Fibroblast of mammary gland (primary cell): ENCODE measurements around the gene MEGF6.

ENCODE experiments used
- DNase-seq: peaks from one replicate; pipeline ENCODE4 v3.0.0-alpha.2; 2010; ENCODE audit warnings: low read depth
- H3K4me3 ChIP-seq: 2 replicates; pipeline ENCODE4 v1.5.1; 2011; ENCODE audit warnings: low read depth, mild to moderate bottlenecking, low read length, moderate library complexity; ENCODE audit not compliant: control insufficient read depth
- CTCF ChIP-seq: conservative IDR thresholded peaks from 2 replicates; pipeline ENCODE4 v1.5.1; 2011; ENCODE audit warnings: low read depth, low read length, inconsistent platforms; ENCODE audit not compliant: control insufficient read depth, insufficient read depth

Gene MEGF6

GRCh38 chr1:3639397-3639911 lies 28.1 kb upstream of the MEGF6 start:
- TF ChIP-seq CTCF, result no peak
- no peak overlapping the region for H3K4me3 ChIP-seq
- no peak for DNase-seq

GRCh38 chr1:3638676-3639075 lies 27.4 kb upstream of the MEGF6 start:
- no peak overlapping the region for H3K4me3 ChIP-seq
- DNase-seq, result no peak
- no peak for TF ChIP-seq CTCF

GRCh38 chr1:3638027-3638426 lies 26.7 kb upstream of the MEGF6 start:
- DNase-seq, result no peak
- H3K4me3 ChIP-seq, result no peak overlapping the region
- TF ChIP-seq CTCF, result no peak

- no peak for DNase-seq
- H3K4me3 ChIP-seq, result no peak overlapping the region
- no peak for TF ChIP-seq CTCF
Measured at GRCh38 chr1:3636531-3636930, 25.2 kb upstream of the MEGF6 start.

GRCh38 chr1:3636080-3636479 lies 24.8 kb upstream of the MEGF6 start:
- no peak overlapping the region for H3K4me3 ChIP-seq
- no peak for DNase-seq
- TF ChIP-seq CTCF, result no peak

- no peak for TF ChIP-seq CTCF
- no peak for DNase-seq
- H3K4me3 ChIP-seq, result no peak overlapping the region
Measured at GRCh38 chr1:3634059-3634800, 22.9 kb upstream of the MEGF6 start.
